ENCODE results near the gene ARHGAP9.
A peak's percentile ranks its signal among the peaks of the same experiment; 100 is the strongest.

ARHGAP9 gene

GRCh38 chr12:57467915-57468314, 11.8 kb downstream of the ARHGAP9 start:
- no peaks in the 10 kb centered on the region for H3K36me3 ChIP-seq (ENCODE audit: control insufficient read depth, insufficient read depth, low read length, severe bottlenecking)

GRCh38 chr12:57467212-57467874, 12.3 kb downstream of the ARHGAP9 start:
- Histone ChIP-seq H3K36me3 (ENCODE audit: control insufficient read depth, insufficient read depth, low read length, severe bottlenecking) (no peaks in the 10 kb centered on the region), H3K4me1 (ENCODE audit: control insufficient read depth, insufficient read depth, low read length) (peaks cover 3% of the 10 kb centered on the region), H3K4me3 (ENCODE audit: low read length) (no peak overlapping the region), H3K9ac (ENCODE audit: low read length) (no peak overlapping the region), H3K27me3 (replicated peaks; ENCODE audit: control insufficient read depth, insufficient read depth, low read length) (peaks cover 72% of the 10 kb centered on the region), H3K9me3 (ENCODE audit: control insufficient read depth, low read length) (peaks cover 2% of the 10 kb centered on the region)
- DNase-seq (ENCODE audit: low read depth): no peak

More at GRCh38 chr12:57467915-57468314, 11.8 kb downstream of the ARHGAP9 start:
- Histone ChIP-seq H3K27me3 (replicated peaks; ENCODE audit: control insufficient read depth, insufficient read depth, low read length) (peaks cover 77% of the 10 kb centered on the region), H3K4me3 (ENCODE audit: low read length) (no peak overlapping the region), H3K9me3 (ENCODE audit: control insufficient read depth, low read length) (peaks cover 2% of the 10 kb centered on the region), H3K9ac (ENCODE audit: low read length) (no peak overlapping the region), H3K4me1 (ENCODE audit: control insufficient read depth, insufficient read depth, low read length) (no peaks in the 10 kb centered on the region)
- DNase-seq (ENCODE audit: low read depth): no peak

- H3K36me3 ChIP-seq (ENCODE audit: control insufficient read depth, insufficient read depth, low read length, severe bottlenecking): no peaks in the 10 kb centered on the region
- no peak for DNase-seq (ENCODE audit: low read depth)
- H3K9me3 ChIP-seq (ENCODE audit: control insufficient read depth, low read length): peaks cover 2% of the 10 kb centered on the region
- H3K27me3 ChIP-seq (replicated peaks; ENCODE audit: control insufficient read depth, insufficient read depth, low read length): peaks cover 64% of the 10 kb centered on the region
- no peak overlapping the region for H3K9ac ChIP-seq (ENCODE audit: low read length)
- no peak overlapping the region for H3K4me3 ChIP-seq (ENCODE audit: low read length)
- peaks cover 10% of the 10 kb centered on the region for H3K4me1 ChIP-seq (ENCODE audit: control insufficient read depth, insufficient read depth, low read length)
Measured at GRCh38 chr12:57465747-57466505, 13.7 kb downstream of the ARHGAP9 start.

- Histone ChIP-seq H3K27me3 (replicated peaks; ENCODE audit: control insufficient read depth, insufficient read depth, low read length) (peaks cover 61% of the 10 kb centered on the region), H3K4me1 (ENCODE audit: control insufficient read depth, insufficient read depth, low read length) (peaks cover 10% of the 10 kb centered on the region), H3K4me3 (ENCODE audit: low read length) (no peak overlapping the region), H3K9ac (ENCODE audit: low read length) (no peak overlapping the region), H3K36me3 (ENCODE audit: control insufficient read depth, insufficient read depth, low read length, severe bottlenecking) (no peaks in the 10 kb centered on the region), H3K9me3 (ENCODE audit: control insufficient read depth, low read length) (peaks cover 2% of the 10 kb centered on the region)
- DNase-seq (ENCODE audit: low read depth): no peak
Measured at GRCh38 chr12:57465030-57465746, 14.5 kb downstream of the ARHGAP9 start.

GRCh38 chr12:57464569-57464968, 15.1 kb downstream of the ARHGAP9 start:
- Histone ChIP-seq H3K27me3 (replicated peaks; ENCODE audit: control insufficient read depth, insufficient read depth, low read length) (peaks cover 55% of the 10 kb centered on the region), H3K9me3 (ENCODE audit: control insufficient read depth, low read length) (peaks cover 2% of the 10 kb centered on the region), H3K4me3 (ENCODE audit: low read length) (no peak overlapping the region), H3K4me1 (ENCODE audit: control insufficient read depth, insufficient read depth, low read length) (peaks cover 10% of the 10 kb centered on the region), H3K36me3 (ENCODE audit: control insufficient read depth, insufficient read depth, low read length, severe bottlenecking) (no peaks in the 10 kb centered on the region), H3K9ac (ENCODE audit: low read length) (no peak overlapping the region)
- no peak for DNase-seq (ENCODE audit: low read depth)

DNA sequence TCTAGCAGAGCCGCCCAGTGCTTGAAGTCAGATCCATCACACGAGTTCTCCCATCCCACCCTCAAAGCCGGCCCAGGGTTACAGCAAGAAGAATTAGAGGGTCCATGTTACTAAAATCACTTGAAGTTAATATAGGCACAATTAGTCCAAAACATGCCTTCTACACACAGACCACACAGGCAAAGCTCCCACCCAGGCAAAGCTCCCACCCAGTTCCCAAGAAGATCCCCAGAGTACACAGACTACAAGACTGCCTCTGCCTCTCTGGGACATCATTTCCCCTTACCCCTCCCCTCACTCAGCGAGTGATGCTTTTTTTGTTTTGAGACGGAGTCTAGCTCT, 16.8 kb downstream of the ARHGAP9 start:
- Histone ChIP-seq H3K9me3 (ENCODE audit: control insufficient read depth, low read length) (peaks cover 2% of the 10 kb centered on the region), H3K9ac (ENCODE audit: low read length) (no peak overlapping the region), H3K4me3 (ENCODE audit: low read length) (no peak overlapping the region), H3K36me3 (ENCODE audit: control insufficient read depth, insufficient read depth, low read length, severe bottlenecking) (no peaks in the 10 kb centered on the region), H3K27me3 (replicated peaks; ENCODE audit: control insufficient read depth, insufficient read depth, low read length) (peaks cover 46% of the 10 kb centered on the region), H3K4me1 (ENCODE audit: control insufficient read depth, insufficient read depth, low read length) (peaks cover 14% of the 10 kb centered on the region)
- DNase-seq (ENCODE audit: low read depth): no peak

- peak overlapping the region; percentile 81 for H3K4me3 ChIP-seq (ENCODE audit: low read length)
- H3K27me3 ChIP-seq (replicated peaks; ENCODE audit: control insufficient read depth, insufficient read depth, low read length): peaks cover 41% of the 10 kb centered on the region
- H3K9me3 ChIP-seq (ENCODE audit: control insufficient read depth, low read length): peaks cover 2% of the 10 kb centered on the region
- peaks cover 14% of the 10 kb centered on the region for H3K4me1 ChIP-seq (ENCODE audit: control insufficient read depth, insufficient read depth, low read length)
- H3K9ac ChIP-seq (ENCODE audit: low read length): peak overlapping the region; percentile 64
- peak; percentile 95 for DNase-seq (ENCODE audit: low read depth)
- H3K36me3 ChIP-seq (ENCODE audit: control insufficient read depth, insufficient read depth, low read length, severe bottlenecking): no peaks in the 10 kb centered on the region
Measured at GRCh38 chr12:57462251-57462911, 17.3 kb downstream of the ARHGAP9 start.

DNA sequence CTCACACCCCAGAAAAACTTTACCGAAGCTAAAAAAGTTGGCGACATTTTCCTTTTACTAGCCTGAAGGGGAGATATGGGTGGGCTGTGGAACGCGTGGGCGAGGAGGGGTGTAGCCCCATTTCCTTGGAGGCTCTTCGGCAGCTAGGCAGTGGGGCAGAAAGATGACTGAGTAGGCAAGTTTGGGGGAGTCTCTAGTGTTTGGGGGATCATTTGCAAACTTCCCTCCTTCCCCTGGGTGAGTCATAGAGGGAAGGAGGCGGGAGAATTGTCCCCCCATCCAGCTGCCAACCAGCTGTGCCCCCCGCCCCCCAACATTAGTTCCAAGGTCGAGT, 17.8 kb downstream of the ARHGAP9 start:
- DNase-seq (ENCODE audit: low read depth): peak; percentile 47
- Histone ChIP-seq H3K4me1 (ENCODE audit: control insufficient read depth, insufficient read depth, low read length) (peaks cover 14% of the 10 kb centered on the region), H3K4me3 (ENCODE audit: low read length) (peak overlapping the region; percentile 81), H3K36me3 (ENCODE audit: control insufficient read depth, insufficient read depth, low read length, severe bottlenecking) (no peaks in the 10 kb centered on the region), H3K9ac (ENCODE audit: low read length) (peak overlapping the region; percentile 64), H3K9me3 (ENCODE audit: control insufficient read depth, low read length) (peaks cover 2% of the 10 kb centered on the region), H3K27me3 (replicated peaks; ENCODE audit: control insufficient read depth, insufficient read depth, low read length) (peaks cover 36% of the 10 kb centered on the region)

DNA sequence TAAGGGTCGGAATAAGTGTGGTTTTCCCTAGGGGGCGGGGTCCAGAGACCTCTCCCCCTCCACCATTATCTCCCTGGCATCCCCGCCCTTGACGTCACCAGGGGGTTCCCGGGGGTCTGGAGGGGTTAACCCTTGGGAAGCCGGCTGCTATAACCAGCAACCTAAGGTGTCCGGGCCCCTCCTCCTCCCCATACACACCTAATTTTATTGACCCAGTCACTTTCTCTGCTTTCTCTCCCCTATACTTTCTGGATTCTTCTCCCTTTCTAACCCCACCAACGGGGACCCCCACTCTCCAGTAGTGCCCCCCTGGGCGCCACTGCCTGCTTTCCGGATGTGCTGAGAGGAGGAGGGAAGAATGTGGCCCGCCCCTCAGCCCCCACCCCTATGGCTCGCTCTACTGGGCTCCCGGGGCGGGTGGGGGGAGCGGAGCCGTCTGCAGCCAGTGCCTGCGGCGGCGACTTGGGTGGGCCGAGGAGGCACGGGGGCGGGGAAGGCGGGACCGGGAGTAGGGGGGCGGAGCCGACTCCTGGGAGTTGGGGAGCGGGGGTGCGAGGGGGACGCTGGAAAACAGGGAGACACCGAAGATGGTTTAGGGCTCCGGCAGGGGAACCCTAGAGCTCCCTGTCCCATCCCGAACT, 18.3 kb downstream of the ARHGAP9 start:
- Histone ChIP-seq H3K4me1 (ENCODE audit: control insufficient read depth, insufficient read depth, low read length) (peaks cover 14% of the 10 kb centered on the region), H3K9ac (ENCODE audit: low read length) (peak overlapping the region; percentile 64), H3K27me3 (replicated peaks; ENCODE audit: control insufficient read depth, insufficient read depth, low read length) (peaks cover 35% of the 10 kb centered on the region), H3K4me3 (ENCODE audit: low read length) (peak overlapping the region; percentile 81), H3K9me3 (ENCODE audit: control insufficient read depth, low read length) (peaks cover 2% of the 10 kb centered on the region), H3K36me3 (ENCODE audit: control insufficient read depth, insufficient read depth, low read length, severe bottlenecking) (no peaks in the 10 kb centered on the region)
- DNase-seq (ENCODE audit: low read depth): peak; percentile 84

DNA sequence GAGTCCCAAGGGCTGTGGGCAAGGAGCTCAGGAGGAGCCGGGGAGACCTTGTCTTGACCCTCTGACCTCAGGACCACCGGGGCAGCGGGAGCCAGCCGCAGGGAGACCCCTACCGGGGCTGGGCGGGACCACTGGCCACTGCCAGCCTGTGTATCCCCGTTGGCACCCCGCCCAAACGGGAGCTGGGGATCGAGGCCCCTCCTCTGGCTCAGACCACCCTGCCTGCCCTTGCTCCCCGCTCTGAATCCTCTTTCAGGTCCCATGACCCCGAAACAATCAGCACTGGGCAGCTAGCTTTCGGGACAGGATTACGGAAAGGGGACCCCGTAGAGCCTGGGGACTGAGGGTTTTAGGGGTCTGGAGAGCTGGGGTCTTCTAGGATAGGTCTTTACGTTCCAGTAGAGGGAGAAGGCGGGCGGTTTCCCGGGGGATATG, 18.8 kb downstream of the ARHGAP9 start:
- no peak overlapping the region for H3K9ac ChIP-seq (ENCODE audit: low read length)
- H3K4me3 ChIP-seq (ENCODE audit: low read length): peak overlapping the region; percentile 33
- peaks cover 14% of the 10 kb centered on the region for H3K4me1 ChIP-seq (ENCODE audit: control insufficient read depth, insufficient read depth, low read length)
- H3K9me3 ChIP-seq (ENCODE audit: control insufficient read depth, low read length): peaks cover 2% of the 10 kb centered on the region
- peak; percentile 31 for DNase-seq (ENCODE audit: low read depth)
- no peaks in the 10 kb centered on the region for H3K36me3 ChIP-seq (ENCODE audit: control insufficient read depth, insufficient read depth, low read length, severe bottlenecking)
- H3K27me3 ChIP-seq (replicated peaks; ENCODE audit: control insufficient read depth, insufficient read depth, low read length): peaks cover 30% of the 10 kb centered on the region

DNA sequence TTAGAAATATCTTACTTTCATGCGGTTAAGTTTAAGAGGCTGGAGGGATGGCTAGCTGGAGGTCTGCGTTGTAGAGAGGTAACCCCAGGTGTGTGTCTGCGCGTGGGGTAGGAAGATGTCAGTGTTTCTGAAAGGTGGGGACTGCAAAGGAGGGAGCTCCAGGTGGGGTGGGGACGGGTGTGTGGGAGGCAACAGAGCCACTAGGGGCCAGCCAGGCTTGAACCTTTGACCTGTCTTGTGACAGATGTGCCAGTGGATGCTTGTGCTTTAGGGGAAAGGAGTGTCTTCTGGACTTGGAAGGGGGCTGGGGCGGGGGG, 19.2 kb downstream of the ARHGAP9 start:
- Histone ChIP-seq H3K4me1 (ENCODE audit: control insufficient read depth, insufficient read depth, low read length) (peaks cover 14% of the 10 kb centered on the region), H3K36me3 (ENCODE audit: control insufficient read depth, insufficient read depth, low read length, severe bottlenecking) (no peaks in the 10 kb centered on the region), H3K9me3 (ENCODE audit: control insufficient read depth, low read length) (no peaks in the 10 kb centered on the region), H3K27me3 (replicated peaks; ENCODE audit: control insufficient read depth, insufficient read depth, low read length) (peaks cover 26% of the 10 kb centered on the region), H3K9ac (ENCODE audit: low read length) (no peak overlapping the region), H3K4me3 (ENCODE audit: low read length) (no peak overlapping the region)
- DNase-seq (ENCODE audit: low read depth): no peak
